Activated naive CD4-positive, alpha-beta T cell treated with anti-CD3 and anti-CD28 coated beads for 36 hours (primary cell): ENCODE measurements around the gene WNT16. TPM values are rescaled to one million over a fixed set of nuclear protein-coding genes. Genes with fewer than 3 reads are reported as not detected.

ENCODE experiments used
- CTCF ChIA-PET: fragments of 350-600 bp; sonication (Branson Sonifier 250); formaldehyde crosslinking; loops from one replicate; lab custom pipeline; 2021; ENCODE audit warnings: antibody characterized with exemption; lab: Charles Lee
- DNase-seq: peaks from one replicate; pipeline ENCODE4 v3.0.0-alpha.2; 2020
- H3K27ac Mint-ChIP-seq: one replicate; pipeline ENCODE4 v1.8.0; 2021; ENCODE audit warnings: mild to moderate bottlenecking, mixed read lengths
- H3K27me3 Mint-ChIP-seq: one replicate; pipeline ENCODE4 v1.8.0; 2021; ENCODE audit warnings: low read depth, mixed read lengths
- H3K36me3 Mint-ChIP-seq: one replicate; pipeline ENCODE4 v1.8.0; 2021; ENCODE audit warnings: low read depth, mixed read lengths
- H3K4me1 Mint-ChIP-seq: one replicate; pipeline ENCODE4 v1.8.0; 2021; ENCODE audit warnings: low read depth, mixed read lengths
- H3K4me3 Mint-ChIP-seq: one replicate; pipeline ENCODE4 v1.8.0; 2021; ENCODE audit warnings: mild to moderate bottlenecking, moderate library complexity, mixed read lengths
- H3K9me3 Mint-ChIP-seq: one replicate; pipeline ENCODE4 v1.8.0; 2021; ENCODE audit warnings: mixed read lengths
- intact Hi-C: fragments of 100-400 bp; cut with micrococcal nuclease; formaldehyde crosslinking; loops from one replicate; pipeline ENCODE4 v1.15.1; 2023
- total RNA-seq, 2 experiments: library from RNA; stranded (reverse); gene quantifications; one replicate each; pipeline ENCODE4 v1.2.3, GENCODE V29; 2021

Gene WNT16
- total RNA-seq, 2 experiments from 2014 or later, result not detected

DNA sequence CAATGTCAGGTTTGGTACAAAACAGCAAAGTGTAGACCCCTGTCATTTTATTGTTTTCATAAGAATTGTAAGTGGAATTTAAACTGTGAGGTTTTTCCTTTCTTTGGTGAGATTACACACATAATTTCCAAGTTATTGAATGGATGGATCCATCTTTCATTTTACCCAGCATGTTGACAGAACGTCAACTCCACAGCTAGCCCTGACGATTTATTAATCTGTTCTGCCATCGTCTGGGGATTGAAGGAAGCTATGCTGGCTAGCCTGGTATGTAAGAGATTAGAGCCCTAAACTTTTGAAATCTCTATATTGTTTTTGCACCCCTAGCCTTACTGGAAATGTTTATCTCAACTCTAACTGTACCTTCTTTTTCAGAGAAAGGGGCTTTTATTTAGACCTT lies 8.6 kb downstream of the WNT16 start:
- CTCF ChIA-PET, result interaction anchor here (1.2 kb wide), 1 partner anchor 210 kb away, joined by 3 read pairs; no protein-coding TSS in a partner anchor
- Mint-ChIP-seq H3K36me3 (peaks cover 7% of the 10 kb centered on the region), H3K27ac (no peak overlapping the region), H3K27me3 (peaks cover 4% of the 10 kb centered on the region), H3K4me3 (no peak overlapping the region), H3K4me1 (no peaks in the 10 kb centered on the region), H3K9me3 (no peaks in the 10 kb centered on the region)
- intact Hi-C loops, result loop anchor here (1.0 to 2.0 kb wide), 2 partner anchors 211 to 349 kb away; partner anchors contain the start of gene CPED1
- peak; percentile 9 for DNase-seq

DNA sequence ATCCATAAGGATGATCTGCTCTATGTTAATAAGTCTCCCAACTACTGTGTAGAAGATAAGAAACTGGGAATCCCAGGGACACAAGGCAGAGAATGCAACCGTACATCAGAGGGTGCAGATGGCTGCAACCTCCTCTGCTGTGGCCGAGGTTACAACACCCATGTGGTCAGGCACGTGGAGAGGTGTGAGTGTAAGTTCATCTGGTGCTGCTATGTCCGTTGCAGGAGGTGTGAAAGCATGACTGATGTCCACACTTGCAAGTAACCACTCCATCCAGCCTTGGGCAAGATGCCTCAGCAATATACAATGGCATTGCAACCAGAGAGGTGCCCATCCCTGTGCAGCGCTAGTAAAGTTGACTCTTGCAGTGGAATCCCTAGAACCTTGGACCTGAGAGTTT lies 10.3 kb downstream of the WNT16 start:
- CTCF ChIA-PET, result no interaction called here
- no peak for DNase-seq
- no peaks in the 10 kb centered on the region for H3K9me3 Mint-ChIP-seq
- peaks cover 4% of the 10 kb centered on the region for H3K27me3 Mint-ChIP-seq
- intact Hi-C loops, result no loop called here
- no peak overlapping the region for H3K4me3 Mint-ChIP-seq
- no peaks in the 10 kb centered on the region for H3K4me1 Mint-ChIP-seq
- H3K27ac Mint-ChIP-seq, result no peak overlapping the region
- peaks cover 10% of the 10 kb centered on the region for H3K36me3 Mint-ChIP-seq

DNA sequence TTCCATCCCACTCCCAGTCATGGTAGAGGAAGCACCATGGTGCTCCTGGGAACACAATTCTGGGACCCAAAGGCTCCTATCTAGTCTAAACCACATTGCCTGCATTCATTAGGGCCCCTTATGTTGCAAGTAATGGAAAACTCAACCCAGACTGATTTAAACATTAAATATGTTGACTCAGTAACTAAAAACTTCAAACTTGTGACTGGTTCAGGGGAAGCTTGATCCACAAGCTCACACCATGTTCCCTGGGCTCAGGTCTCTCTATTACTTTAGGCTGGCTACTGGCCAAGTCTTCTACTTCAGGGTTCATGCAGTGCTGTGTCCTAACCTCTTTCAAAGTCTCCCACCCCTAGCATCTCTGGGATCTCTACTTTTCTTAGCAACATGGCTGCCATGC lies 13.1 kb downstream of the WNT16 start:
- CTCF ChIA-PET, result interaction anchor here (0.8 kb wide), 1 partner anchor 109 kb away, joined by 3 read pairs; no protein-coding TSS in a partner anchor
- intact Hi-C loops, result no loop called here
- Mint-ChIP-seq H3K36me3 (peaks cover 12% of the 10 kb centered on the region), H3K4me1 (no peaks in the 10 kb centered on the region), H3K9me3 (no peaks in the 10 kb centered on the region), H3K4me3 (no peak overlapping the region), H3K27ac (no peak overlapping the region), H3K27me3 (no peaks in the 10 kb centered on the region)
- no peak for DNase-seq

DNA sequence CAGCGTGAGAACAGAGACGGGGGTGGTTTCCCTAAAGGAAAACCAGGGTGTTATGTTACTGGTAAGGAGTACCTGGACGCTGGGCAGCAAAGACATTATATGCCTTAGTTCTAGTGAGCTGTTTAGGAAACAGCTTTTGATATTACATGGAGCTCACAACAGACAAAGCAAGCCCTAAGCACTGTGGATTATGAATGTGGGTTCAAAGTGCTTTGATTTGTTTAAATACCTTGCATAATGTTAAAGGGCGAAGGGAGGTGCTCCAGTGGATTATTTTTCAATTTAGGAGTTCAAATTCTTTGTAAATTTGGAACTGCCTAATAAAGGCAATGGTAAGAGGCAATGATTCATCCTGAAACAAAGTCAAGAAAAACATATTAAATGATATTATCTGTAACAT lies 13.8 kb downstream of the WNT16 start:
- DNase-seq, result no peak
- intact Hi-C loops, result no loop called here
- H3K27me3 Mint-ChIP-seq, result no peaks in the 10 kb centered on the region
- H3K4me3 Mint-ChIP-seq, result no peak overlapping the region
- CTCF ChIA-PET, result interaction anchor here (0.8 kb wide), 1 partner anchor 110 kb away, joined by 3 read pairs; no protein-coding TSS in a partner anchor
- H3K4me1 Mint-ChIP-seq, result no peaks in the 10 kb centered on the region
- H3K36me3 Mint-ChIP-seq, result peaks cover 17% of the 10 kb centered on the region
- H3K9me3 Mint-ChIP-seq, result no peaks in the 10 kb centered on the region
- no peak overlapping the region for H3K27ac Mint-ChIP-seq

DNA sequence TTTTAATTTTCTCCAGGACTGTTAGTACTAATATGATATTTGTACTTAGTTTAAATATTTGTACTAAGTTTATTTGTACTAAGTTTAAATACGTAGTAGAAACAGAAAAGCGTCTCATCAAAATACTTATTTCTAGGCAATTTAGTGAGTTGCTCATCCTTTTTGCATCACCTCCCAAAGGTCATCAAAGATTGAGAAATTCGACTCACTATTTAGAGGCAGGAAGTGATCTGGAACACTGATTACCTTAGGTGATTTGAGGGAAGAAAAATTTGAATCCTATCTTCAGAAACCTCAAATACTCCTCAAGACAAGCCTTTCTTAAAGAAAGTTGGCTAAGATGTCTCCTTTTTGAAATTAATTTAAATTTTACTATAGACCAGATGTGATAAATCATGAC lies 14.5 kb downstream of the WNT16 start:
- Mint-ChIP-seq H3K4me1 (no peaks in the 10 kb centered on the region), H3K36me3 (peaks cover 17% of the 10 kb centered on the region), H3K27ac (no peak overlapping the region), H3K4me3 (no peak overlapping the region), H3K9me3 (no peaks in the 10 kb centered on the region), H3K27me3 (no peaks in the 10 kb centered on the region)
- intact Hi-C loops, result no loop called here
- no peak for DNase-seq
- CTCF ChIA-PET, result no interaction called here

DNA sequence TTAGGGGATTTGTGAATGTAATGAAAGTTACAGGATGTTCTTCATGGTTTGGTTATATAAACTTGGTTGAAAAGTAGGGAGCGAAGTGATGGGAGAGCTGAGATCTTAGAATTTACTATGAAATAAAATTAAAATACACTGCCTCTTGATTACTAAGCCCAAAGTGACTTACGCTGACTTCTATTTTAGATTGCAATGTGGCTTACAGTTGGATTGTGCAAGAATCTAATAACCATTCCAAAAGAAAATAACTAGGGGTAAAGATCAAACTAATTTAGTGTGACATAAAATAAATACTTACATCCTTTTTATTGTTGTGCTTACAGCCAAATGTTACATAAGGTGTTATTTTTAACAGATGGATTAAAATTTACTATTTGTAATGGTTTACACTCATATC lies 15.3 kb downstream of the WNT16 start:
- Mint-ChIP-seq H3K4me1 (no peaks in the 10 kb centered on the region), H3K4me3 (no peak overlapping the region), H3K27me3 (no peaks in the 10 kb centered on the region), H3K36me3 (peaks cover 14% of the 10 kb centered on the region), H3K9me3 (no peaks in the 10 kb centered on the region), H3K27ac (no peak overlapping the region)
- CTCF ChIA-PET, result no interaction called here
- intact Hi-C loops, result no loop called here
- no peak for DNase-seq

GRCh38 chr7:121344497-121344896 lies 15.7 kb downstream of the WNT16 start:
- intact Hi-C loops, result no loop called here
- CTCF ChIA-PET, result no interaction called here
- no peak for DNase-seq
- Mint-ChIP-seq H3K27ac (no peak overlapping the region), H3K36me3 (peaks cover 14% of the 10 kb centered on the region), H3K9me3 (no peaks in the 10 kb centered on the region), H3K4me3 (no peak overlapping the region), H3K27me3 (no peaks in the 10 kb centered on the region), H3K4me1 (no peaks in the 10 kb centered on the region)

GRCh38 chr7:121351682-121352081 lies 22.9 kb downstream of the WNT16 start:
- intact Hi-C loops, result no loop called here
- DNase-seq, result no peak
- Mint-ChIP-seq H3K36me3 (peaks cover 23% of the 10 kb centered on the region), H3K27ac (no peak overlapping the region), H3K9me3 (no peaks in the 10 kb centered on the region), H3K4me3 (no peak overlapping the region), H3K4me1 (no peaks in the 10 kb centered on the region), H3K27me3 (no peaks in the 10 kb centered on the region)
- CTCF ChIA-PET, result interaction anchor here (0.6 to 1.7 kb wide), 5 partner anchors 15 to 665 kb away, joined by 3 to 5 read pairs (median 4); no protein-coding TSS in a partner anchor

DNA sequence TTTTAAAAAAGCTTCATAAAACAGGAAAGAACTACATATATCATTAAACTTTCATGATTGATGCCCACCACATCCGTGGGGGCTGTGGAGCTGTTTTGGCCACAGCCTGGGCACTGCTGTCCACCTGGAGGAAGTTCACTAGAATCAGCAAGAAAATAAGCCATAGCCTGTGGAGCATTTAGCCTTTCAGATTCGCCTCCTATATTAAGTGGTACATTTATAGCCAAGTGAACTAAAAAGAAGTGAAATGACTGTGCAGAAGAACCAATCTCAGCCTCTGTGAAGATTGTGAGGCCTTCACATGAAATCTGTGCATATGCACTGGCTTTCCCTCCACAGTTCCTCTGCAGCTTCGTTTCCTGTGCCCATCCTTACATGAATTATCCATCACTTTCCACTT lies 23.5 kb downstream of the WNT16 start:
- H3K9me3 Mint-ChIP-seq, result no peaks in the 10 kb centered on the region
- CTCF ChIA-PET, result interaction anchor here (0.6 to 1.7 kb wide), 5 partner anchors 14 to 664 kb away, joined by 3 to 5 read pairs (median 4); no protein-coding TSS in a partner anchor
- no peak overlapping the region for H3K27ac Mint-ChIP-seq
- no peak overlapping the region for H3K4me3 Mint-ChIP-seq
- peaks cover 24% of the 10 kb centered on the region for H3K36me3 Mint-ChIP-seq
- H3K27me3 Mint-ChIP-seq, result no peaks in the 10 kb centered on the region
- DNase-seq, result no peak
- H3K4me1 Mint-ChIP-seq, result no peaks in the 10 kb centered on the region
- intact Hi-C loops, result no loop called here

- Mint-ChIP-seq H3K27ac (no peak overlapping the region), H3K27me3 (no peaks in the 10 kb centered on the region), H3K4me3 (no peak overlapping the region), H3K9me3 (no peaks in the 10 kb centered on the region), H3K36me3 (peaks cover 27% of the 10 kb centered on the region), H3K4me1 (no peaks in the 10 kb centered on the region)
- DNase-seq, result no peak
- CTCF ChIA-PET, result interaction anchor here (0.9 kb wide), 1 partner anchor 10 kb away, joined by 4 read pairs; no protein-coding TSS in a partner anchor
- intact Hi-C loops, result no loop called here
These were observed 26.8 kb downstream of the WNT16 start for GRCh38 chr7:121355574-121355973.

DNA sequence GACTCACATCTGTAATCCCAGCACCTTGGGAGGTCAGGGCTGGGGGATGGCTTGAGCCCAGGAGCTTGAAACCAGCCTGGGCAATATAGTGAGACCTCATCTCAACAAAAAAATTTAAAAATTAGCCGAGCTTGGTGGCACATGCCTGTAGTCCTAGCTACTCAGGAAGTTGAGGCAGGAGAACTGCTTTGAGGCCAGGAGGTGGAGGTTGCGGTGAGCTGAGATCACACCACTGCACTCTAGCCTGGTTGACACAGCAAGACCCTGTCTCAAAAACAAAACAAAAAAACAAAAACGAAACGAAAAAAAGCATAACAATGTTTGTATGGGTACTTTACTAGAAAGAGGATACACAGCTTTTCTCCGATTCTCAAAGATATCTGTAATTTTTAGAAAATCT lies 31.8 kb downstream of the WNT16 start:
- no peak for DNase-seq
- CTCF ChIA-PET, result interaction anchor here (1.4 to 1.5 kb wide), 2 partner anchors 186 to 188 kb away, joined by 3 read pairs; no protein-coding TSS in a partner anchor
- H3K36me3 Mint-ChIP-seq, result peaks cover 27% of the 10 kb centered on the region
- no peak overlapping the region for H3K27ac Mint-ChIP-seq
- no peaks in the 10 kb centered on the region for H3K9me3 Mint-ChIP-seq
- no peak overlapping the region for H3K4me3 Mint-ChIP-seq
- H3K4me1 Mint-ChIP-seq, result no peaks in the 10 kb centered on the region
- no peaks in the 10 kb centered on the region for H3K27me3 Mint-ChIP-seq
- intact Hi-C loops, result no loop called here

GRCh38 chr7:121366852-121367431 lies 38.1 kb downstream of the WNT16 start:
- peak; percentile 43 for DNase-seq
- Mint-ChIP-seq H3K27ac (no peak overlapping the region), H3K4me3 (no peak overlapping the region), H3K27me3 (no peaks in the 10 kb centered on the region), H3K4me1 (peaks cover 13% of the 10 kb centered on the region), H3K9me3 (no peaks in the 10 kb centered on the region), H3K36me3 (peaks cover 15% of the 10 kb centered on the region)
- CTCF ChIA-PET, result interaction anchor here (0.7 to 3.2 kb wide), 28 partner anchors 9 to 628 kb away, joined by 3 to 54 read pairs (median 4); partner anchors contain the start of gene FAM3C
- intact Hi-C loops, result loop anchor here (1.0 kb wide), 4 partner anchors 29 to 627 kb away; partner anchors contain the start of gene FAM3C

DNA sequence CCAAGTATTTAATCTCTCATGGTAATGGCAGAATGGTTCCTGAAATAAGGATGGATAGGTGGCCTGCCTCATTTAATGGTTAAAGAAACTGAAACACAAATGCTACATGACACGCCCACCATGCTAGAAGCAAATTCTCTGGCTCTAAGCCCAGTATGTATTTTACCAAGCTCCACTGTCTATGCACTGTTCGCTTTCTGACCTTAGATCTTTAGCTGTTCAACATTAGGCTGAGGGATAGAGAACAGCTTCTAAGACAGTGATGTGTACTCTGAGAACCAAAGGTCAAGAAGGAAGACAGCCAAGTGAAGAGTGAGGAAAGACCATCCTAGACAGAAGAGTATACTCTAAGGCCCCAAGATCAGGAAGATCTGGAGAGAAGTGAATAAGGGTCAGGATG lies 40.7 kb downstream of the WNT16 start:
- H3K27me3 Mint-ChIP-seq, result no peaks in the 10 kb centered on the region
- peaks cover 11% of the 10 kb centered on the region for H3K36me3 Mint-ChIP-seq
- DNase-seq, result no peak
- no peak overlapping the region for H3K4me3 Mint-ChIP-seq
- H3K27ac Mint-ChIP-seq, result no peak overlapping the region
- CTCF ChIA-PET, result interaction anchor here (0.6 to 1.8 kb wide), 6 partner anchors 9 to 178 kb away, joined by 3 to 7 read pairs (median 4); partner anchors contain the start of gene FAM3C
- no peaks in the 10 kb centered on the region for H3K9me3 Mint-ChIP-seq
- intact Hi-C loops, result no loop called here
- peaks cover 24% of the 10 kb centered on the region for H3K4me1 Mint-ChIP-seq
